ENCODE data around the gene WASF2. TPM values are rescaled to one million over a fixed set of nuclear protein-coding genes. Genes with fewer than 3 reads are reported as not detected.
A peak's percentile ranks its signal among the peaks of the same experiment; 100 is the strongest.

Gene WASF2
- total RNA-seq, 1 experiment from 2014 or later, result 65.9 TPM

- no peak overlapping the region for H2BK12ac ChIP-seq (ENCODE audit: insufficient read length, low read depth, low read length)
- no peak overlapping the region for H4K5ac ChIP-seq (ENCODE audit: insufficient read length, low read depth, low read length)
- H3K56ac ChIP-seq (ENCODE audit: insufficient read length, low read depth, low read length), result no peak overlapping the region
- peak overlapping the region; percentile 81 for H3K4me2 ChIP-seq (ENCODE audit: insufficient read depth, insufficient read length, low read length)
- no peak overlapping the region for H4K8ac ChIP-seq (replicated peaks; ENCODE audit: insufficient read length, low read depth, low read length)
- no peak overlapping the region for H2BK5ac ChIP-seq (ENCODE audit: insufficient read length, low read length)
- no peak overlapping the region for H3K23ac ChIP-seq (ENCODE audit: insufficient read length, low read depth, low read length)
- no peaks in the 10 kb centered on the region for H3K27me3 ChIP-seq (ENCODE audit: insufficient read depth, low read length)
- peaks cover 2% of the 10 kb centered on the region for H3K4me1 ChIP-seq (ENCODE audit: insufficient read depth, low read length)
- peak; percentile 86 for DNase-seq
- H2BK20ac ChIP-seq (ENCODE audit: low read depth, low read length, poor library complexity, severe bottlenecking), result no peak overlapping the region
- peaks cover 2% of the 10 kb centered on the region for H3K27me3 Mint-ChIP-seq (ENCODE audit: low read depth)
- H3K36me3 Mint-ChIP-seq (ENCODE audit: insufficient read depth in 1 of 3, low read depth in 3 of 3), result peaks cover 0 to 4% (median 3%) of the 10 kb centered on the region in 3 experiments; a peak in 2 of 7 replicates
- H3K4me1 Mint-ChIP-seq, result peaks cover 24 to 26% of the 10 kb centered on the region in 2 experiments
- no peaks in the 10 kb centered on the region; a peak in 3 of 5 replicates for H3K9me3 Mint-ChIP-seq
- H2BK120ac ChIP-seq (ENCODE audit: low read depth, low read length, poor library complexity, severe bottlenecking), result no peak overlapping the region
- no peaks in the 10 kb centered on the region for H4K20me1 ChIP-seq (ENCODE audit: control insufficient read depth, insufficient read depth, insufficient read length)
- H4K91ac ChIP-seq (ENCODE audit: insufficient read length, low read depth, low read length), result no peak overlapping the region
- H3K18ac ChIP-seq (ENCODE audit: insufficient read length, low read depth, low read length), result peak overlapping the region; percentile 41
- H2BK15ac ChIP-seq (ENCODE audit: low read depth, low read length), result no peak overlapping the region
- no peak overlapping the region for H3K4ac ChIP-seq (ENCODE audit: low read depth, low read length)
- no peak overlapping the region for H3K27ac ChIP-seq (ENCODE audit: insufficient read length, low read depth, low read length)
- no peaks in the 10 kb centered on the region for H3K79me2 ChIP-seq (ENCODE audit: insufficient read depth, low read length)
- TF ChIP-seq, protein P1, sequence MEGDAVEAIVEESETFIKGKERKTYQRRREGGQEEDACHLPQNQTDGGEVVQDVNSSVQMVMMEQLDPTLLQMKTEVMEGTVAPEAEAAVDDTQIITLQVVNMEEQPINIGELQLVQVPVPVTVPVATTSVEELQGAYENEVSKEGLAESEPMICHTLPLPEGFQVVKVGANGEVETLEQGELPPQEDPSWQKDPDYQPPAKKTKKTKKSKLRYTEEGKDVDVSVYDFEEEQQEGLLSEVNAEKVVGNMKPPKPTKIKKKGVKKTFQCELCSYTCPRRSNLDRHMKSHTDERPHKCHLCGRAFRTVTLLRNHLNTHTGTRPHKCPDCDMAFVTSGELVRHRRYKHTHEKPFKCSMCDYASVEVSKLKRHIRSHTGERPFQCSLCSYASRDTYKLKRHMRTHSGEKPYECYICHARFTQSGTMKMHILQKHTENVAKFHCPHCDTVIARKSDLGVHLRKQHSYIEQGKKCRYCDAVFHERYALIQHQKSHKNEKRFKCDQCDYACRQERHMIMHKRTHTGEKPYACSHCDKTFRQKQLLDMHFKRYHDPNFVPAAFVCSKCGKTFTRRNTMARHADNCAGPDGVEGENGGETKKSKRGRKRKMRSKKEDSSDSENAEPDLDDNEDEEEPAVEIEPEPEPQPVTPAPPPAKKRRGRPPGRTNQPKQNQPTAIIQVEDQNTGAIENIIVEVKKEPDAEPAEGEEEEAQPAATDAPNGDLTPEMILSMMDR (conservative IDR thresholded peaks at IDR 0.05), result no peak
- peaks cover 4% of the 10 kb centered on the region for H3K23me2 ChIP-seq (ENCODE audit: insufficient read length, low read depth, low read length, poor library complexity, severe bottlenecking)
- no peaks in the 10 kb centered on the region for H3K9me3 ChIP-seq (ENCODE audit: control insufficient read depth, low read depth, low read length)
- no peak overlapping the region for H3T11ph ChIP-seq (ENCODE audit: low read length)
- H3K79me1 ChIP-seq (ENCODE audit: insufficient read depth, low read depth, low read length, poor library complexity, severe bottlenecking), result no peaks in the 10 kb centered on the region
- peak overlapping the region; percentile 53 for H2AFZ ChIP-seq (ENCODE audit: low read length)
- no peak overlapping the region for H2AK5ac ChIP-seq (ENCODE audit: insufficient read length, low read length)
- H3K9ac ChIP-seq (ENCODE audit: extremely low read depth, insufficient read length, low read length), result no peak overlapping the region
- peak overlapping the region; percentile 83 to 96 (median 93); a peak in 5 of 7 replicates for H3K27ac Mint-ChIP-seq
- WGBS (ENCODE audit: extremely low coverage, insufficient read length, low lambda C conversion rate), result no CpG with 5 or more reads among the region's 13 CpGs
- no peak overlapping the region; the same call in 1 of the 2 replicates for H3K14ac ChIP-seq (ENCODE audit: insufficient read depth, low read length)
- H3K4me3 Mint-ChIP-seq, result peak overlapping the region; percentile 84 to 92
These were observed 98.4 kb downstream of the WASF2 start for GRCh38 chr1:27391511-27392095.
